Vagina (tissue), 2 donors: Measurements from ENCODE around the gene RPS3A.

ENCODE experiments used
- CTCF ChIP-seq, 3 experiments: fragments of 450-650 bp in 2 of 3; fragments of 200-600 bp in 1 of 3; sonication (generic) in 1 of 3; IDR thresholded peaks; one replicate each; pipeline ENCODE4 v1.5.1; 2017 to 2019; ENCODE audit warnings: antibody characterized with exemption in 3 of 3, mild to moderate bottlenecking in 2 of 3, moderate library complexity in 2 of 3
- POLR2A ChIP-seq, 2 donors: fragments of 450-650 bp; IDR thresholded peaks; one replicate each; pipeline ENCODE4 v1.6.1; 2017; ENCODE audit warnings: antibody characterized with exemption in 2 of 2, mild to moderate bottlenecking in 2 of 2, moderate library complexity in 2 of 2

- TF ChIP-seq CTCF (IDR thresholded peaks at IDR 0.05) (no peak), POLR2A (IDR thresholded peaks at IDR 0.05) (no peak)
These were observed 1.1 kb downstream of the RPS3A start for GRCh38 chr4:151100531-151100930.
